HG03135 (cell line): ENCODE results near the gene FLAD1.

Experiments used
- ATAC-seq: cut with Tn5 transposase; IDR thresholded peaks from one replicate; pipeline ENCODE4 v1.9.1; 2021; ENCODE audit warnings: mild to moderate bottlenecking, moderate library complexity; ENCODE audit not compliant: unreplicated experiment

FLAD1 gene

DNA sequence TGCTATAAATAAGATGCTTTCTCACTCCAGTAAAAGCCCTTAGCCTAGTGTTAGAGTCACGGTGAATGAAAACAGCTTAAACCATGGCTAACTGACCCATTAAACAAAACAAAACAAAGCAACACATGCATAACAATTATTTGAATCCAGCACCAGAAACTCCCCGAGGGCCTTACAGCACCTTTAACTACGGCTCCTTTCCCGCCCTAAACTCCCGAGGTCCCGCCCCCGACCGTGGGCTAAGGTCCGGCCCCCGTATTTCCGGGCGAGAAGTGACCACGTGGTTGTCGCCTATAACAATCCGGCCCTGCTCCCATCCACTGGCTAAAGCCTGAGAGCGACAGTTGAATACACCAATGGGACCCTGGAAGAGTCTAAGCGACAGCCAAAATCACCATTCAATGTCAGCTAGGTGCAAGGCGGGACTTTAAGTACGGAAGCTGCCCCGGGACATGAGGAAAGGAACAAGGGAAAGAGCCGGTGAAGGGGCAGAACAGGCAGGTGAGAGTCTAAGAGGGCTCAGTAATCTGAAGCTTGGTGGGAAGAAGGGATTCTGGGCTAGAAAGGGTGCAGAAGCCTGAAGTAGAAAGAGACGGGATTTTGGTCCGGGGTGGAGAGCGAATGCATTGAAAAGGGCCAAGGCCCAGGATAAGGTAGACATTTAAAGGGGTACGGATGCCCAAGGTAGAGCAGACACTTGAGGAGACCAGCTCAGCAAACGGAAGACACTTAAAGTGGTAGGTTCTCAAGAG lies at the start of gene FLAD1:
Gene FLAD1 (plus strand): TSS at position 448 of the 752 bp plus-strand sequence. CDS start 351 bp downstream, outside the sequence.
- ATAC-seq, result peak; percentile 97

DNA sequence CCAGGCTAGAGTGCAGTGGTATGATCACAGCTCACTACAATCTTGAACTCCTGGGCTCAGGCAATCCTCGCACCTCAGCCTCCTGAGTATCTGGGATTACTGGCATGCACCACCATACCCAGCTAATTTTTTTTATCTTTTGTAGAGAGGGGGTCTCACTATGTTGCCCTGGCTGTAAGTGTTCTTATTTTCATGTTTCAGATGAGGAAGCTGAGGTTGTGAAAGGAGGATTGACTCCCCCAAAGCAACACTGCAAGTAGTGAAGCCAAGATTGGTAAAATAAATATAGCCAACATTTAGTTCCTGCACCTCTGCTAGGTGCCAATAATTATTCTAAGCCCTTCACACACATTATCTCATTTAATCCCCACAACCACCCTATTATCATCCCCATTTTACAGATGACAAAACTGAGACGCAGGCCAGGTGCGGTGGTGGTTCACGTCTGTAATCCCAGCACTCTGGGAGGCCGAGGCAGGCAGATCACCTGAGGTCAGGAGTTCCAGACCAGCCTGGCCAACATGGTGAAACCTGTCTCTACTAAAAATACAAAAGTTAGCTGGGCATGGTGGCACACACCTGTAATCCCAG lies 48.7 kb upstream of the FLAD1 start:
- no peak for ATAC-seq

DNA sequence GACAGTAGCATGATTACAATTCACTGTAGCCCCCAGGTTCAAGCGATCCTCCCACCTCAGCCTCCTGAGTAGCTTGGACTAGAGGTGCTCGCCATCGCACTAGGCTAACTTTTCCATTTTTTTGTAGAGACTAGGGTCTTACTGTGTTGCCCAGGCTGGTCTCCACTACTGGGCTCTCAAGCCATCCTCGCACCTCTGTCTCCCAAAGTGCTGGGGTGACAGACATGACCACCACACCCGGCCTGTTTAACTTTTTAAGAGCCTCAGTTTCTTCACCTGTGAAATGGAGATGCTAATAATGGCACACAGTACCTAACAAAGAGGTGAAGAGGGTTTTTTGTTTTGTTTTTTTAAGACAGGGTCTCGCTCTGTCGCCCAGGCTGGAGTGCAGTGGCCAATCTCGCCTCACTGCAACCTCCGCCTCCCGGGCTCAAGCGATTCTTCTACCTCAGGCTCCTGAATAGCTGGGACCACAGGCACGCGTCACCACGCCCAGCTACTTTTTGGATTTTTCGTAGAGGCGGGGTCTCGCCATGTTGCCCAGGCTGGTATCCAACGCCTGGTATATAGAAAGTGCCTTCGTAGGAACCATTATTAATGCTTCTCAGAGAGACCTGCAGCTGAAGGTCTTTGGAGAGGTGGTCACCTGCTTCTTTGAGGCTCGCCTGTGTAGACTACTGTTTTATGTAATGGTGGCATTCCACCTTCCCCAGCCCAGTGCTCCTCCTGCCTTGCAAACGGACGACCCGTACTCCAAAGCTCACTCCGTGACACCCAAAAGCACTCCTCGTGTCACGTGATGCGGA lies 47.2 kb upstream of the FLAD1 start:
- ATAC-seq, result no peak

DNA sequence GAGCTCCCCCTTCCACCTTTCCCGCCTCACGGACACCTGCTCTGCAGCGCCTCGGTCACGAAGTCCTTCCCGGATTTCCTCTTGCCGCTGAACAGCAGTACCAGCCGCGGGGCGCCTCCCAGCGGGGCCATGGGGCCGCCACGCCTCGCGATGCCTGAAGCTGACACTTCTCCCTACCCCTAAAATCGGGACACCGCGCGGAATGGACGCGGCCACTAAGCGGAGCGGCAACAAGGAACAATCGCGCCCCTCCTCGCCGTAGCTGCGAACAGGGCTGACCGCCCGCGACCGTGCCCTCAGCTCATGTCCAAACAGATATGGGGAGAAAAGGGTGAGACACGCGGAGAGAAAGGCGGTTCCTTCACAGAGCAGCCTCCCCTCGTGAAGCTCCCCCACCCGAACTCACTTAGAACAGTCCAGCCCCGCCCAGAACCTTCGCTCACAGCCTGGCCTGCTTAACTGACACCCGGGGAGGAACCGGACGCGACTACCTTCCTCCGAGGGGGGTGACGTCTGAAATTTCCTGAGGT lies 46.5 kb upstream of the FLAD1 start, which contains the start of gene PMVK:
Gene PMVK (minus strand): TSS at position 165 of the 530 bp plus-strand sequence. CDS start 34 bp downstream, at position 131.
- peak; percentile 72 for ATAC-seq

DNA sequence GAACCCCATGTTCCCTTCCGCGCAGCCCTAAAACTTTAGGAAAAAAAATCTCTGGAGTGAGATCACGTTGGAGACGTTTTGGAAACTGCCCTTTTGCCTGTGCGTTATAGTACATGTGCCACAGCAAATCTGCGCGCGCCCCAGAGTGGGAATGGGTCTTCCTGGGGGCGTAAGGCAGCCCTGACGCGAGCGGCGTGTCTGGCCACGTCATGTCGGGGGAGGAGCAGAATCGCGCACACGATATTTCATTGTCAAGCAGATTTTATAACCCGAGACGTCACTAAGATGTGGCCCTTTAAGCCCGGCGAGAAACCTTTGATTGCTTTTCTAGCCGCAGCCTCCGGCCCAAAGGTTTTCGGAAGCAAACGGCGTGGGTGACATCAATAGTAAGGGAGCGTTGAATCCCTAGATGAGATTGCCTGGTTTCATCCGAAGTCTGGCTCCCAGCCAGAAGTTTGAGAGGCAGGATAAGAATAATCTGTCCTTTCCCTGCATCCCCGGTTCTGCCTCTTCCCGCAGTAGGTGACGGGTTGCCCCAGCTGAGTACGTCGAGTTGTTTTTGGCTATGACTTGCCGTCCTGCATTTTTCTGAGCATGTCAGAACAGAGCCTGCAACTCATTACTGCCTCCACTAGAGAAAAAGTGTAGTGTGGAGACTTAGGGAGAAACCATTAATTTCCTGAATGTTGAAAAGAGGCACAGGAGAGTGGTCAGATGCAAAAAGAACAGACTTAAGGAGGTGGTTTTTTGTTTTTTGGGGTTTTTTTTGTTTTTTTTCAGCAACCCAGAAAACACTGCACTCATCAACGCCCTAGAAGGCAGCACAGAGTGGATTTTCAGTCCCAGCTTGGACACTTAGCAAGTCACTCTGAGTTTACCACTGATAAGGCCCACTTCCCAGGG lies 45.8 kb upstream of the FLAD1 start:
- ATAC-seq, result peak; percentile 45

DNA sequence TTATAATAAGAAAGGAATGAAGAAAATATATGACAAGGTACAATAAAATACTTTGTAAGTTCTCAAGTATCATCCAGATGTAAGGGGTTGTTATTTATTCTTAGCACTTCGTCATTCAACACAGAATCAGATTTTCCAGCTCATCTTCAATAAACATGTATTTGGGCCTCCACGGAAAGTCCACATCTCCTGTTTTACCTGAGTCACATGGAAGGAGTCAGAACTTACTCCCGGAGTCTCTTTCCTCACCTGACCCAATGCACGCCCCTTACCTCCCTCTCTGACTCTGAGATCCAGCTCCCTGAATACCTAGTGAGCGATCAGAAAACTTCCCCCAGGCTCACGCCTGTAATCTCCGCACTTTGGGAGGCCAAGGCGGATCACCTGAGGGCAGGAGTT lies 45.2 kb upstream of the FLAD1 start:
- no peak for ATAC-seq

DNA sequence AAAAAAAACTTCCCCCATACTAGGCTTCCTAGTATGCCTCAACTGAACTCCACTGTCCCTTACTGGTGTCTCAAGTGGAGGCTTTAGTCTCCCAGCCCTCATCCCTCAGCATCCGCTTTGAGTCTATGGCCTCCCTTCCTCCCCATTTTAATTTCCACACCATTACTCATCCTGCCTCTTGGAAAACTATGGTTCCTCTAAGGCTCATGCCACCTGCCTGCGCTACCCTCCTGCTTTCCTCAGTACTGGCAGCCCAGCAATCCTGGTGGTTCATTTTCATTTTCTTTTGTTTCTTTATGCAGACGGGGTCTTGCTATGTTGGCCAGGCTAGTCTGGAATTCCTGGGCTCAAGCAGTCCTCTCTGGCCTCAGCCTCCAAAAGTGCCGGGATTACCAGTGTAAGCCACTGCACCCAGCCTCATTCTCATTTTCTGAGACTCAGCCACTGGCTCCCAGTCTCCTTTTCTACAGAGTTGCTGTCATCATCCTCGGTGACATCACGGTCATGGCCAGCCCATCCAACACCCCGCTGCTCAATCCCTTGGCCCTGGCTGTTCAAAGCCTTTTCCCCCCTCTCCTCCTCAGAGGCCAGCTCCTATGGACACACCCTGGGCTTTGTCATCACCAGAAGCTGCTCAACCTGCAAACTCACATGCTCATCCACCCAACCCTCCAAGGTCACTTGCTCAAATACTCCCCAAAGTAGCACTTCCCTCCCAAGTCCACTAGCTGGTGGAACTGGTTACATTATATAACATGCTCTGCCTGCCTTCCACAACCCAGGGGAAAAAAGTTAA lies 44.3 kb upstream of the FLAD1 start:
- no peak for ATAC-seq

DNA sequence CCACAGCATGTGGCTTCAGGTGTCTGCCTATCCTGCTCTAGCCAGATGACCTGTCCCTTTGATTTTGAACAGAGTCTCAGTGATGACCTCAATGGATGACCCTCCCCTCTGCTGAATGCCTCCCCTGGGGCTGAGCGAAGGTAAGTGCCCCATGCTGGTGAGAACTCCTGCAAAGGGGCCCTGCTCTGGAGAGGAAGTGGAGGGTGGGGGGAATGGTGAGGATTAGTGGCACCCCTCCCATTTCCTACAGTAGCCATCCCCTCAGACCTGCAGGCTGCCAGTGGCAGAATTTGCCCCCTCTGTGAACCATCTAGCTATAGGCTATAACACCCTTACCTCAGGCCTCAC lies 43.0 kb upstream of the FLAD1 start:
- no peak for ATAC-seq

DNA sequence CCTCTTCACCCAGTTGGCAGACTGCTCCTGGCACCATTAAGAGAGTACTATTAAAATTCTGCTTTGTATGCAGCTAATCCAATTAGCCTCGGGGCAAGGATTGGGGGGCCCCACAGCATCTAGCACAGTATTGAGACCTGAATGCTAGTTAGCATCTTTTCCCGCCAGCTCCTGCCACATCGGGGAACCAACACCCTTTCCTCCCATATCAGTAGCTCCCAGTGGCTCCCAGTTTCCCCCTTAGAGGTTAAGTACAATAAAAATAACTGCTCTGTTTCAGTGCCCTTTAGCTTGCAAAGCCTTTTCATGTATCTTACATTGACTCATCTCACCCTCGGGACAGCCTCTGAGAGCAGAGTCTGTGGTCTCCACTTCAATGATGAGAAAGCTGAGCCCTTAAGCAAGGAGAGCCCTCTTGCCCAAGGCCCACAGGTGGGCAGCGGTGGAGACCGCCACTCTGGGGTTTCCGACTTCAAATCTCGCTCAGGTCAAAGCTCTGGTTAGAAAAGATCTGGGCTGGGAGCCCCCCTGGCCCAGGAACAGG lies 42.4 kb upstream of the FLAD1 start:
- no peak for ATAC-seq

DNA sequence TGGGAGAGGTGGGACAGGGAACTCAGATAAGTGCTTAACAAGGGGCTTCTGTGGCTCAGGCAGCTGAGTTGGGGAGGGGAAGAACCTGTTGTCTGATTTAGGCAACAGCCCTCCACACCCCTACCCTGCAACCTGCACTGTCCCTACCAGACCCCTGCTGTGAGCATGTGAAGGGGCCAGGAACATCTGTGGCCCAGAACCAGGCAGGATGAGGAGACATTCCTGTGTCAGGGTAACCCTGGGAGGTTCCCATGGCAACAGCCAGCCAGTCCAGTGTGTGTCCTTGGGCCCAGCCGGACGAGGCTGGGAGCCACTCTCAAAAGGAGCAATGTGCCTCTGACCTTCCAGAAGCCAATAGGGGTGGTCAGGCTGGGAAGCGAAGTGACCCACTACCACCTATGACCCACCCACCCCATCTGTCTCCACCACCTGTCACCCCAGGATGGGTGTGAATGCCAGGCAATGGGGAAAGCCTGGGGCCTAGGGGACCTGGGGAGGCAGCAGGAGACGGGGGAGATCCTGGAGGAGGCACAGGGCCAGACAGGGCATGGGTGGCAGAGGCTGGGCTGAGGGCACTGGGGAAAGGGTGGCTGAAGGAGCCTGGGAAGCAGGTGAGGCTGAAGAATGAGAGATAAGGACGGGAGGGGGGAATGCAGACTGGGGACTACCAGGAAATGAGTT lies 41.7 kb upstream of the FLAD1 start:
- ATAC-seq, result no peak

DNA sequence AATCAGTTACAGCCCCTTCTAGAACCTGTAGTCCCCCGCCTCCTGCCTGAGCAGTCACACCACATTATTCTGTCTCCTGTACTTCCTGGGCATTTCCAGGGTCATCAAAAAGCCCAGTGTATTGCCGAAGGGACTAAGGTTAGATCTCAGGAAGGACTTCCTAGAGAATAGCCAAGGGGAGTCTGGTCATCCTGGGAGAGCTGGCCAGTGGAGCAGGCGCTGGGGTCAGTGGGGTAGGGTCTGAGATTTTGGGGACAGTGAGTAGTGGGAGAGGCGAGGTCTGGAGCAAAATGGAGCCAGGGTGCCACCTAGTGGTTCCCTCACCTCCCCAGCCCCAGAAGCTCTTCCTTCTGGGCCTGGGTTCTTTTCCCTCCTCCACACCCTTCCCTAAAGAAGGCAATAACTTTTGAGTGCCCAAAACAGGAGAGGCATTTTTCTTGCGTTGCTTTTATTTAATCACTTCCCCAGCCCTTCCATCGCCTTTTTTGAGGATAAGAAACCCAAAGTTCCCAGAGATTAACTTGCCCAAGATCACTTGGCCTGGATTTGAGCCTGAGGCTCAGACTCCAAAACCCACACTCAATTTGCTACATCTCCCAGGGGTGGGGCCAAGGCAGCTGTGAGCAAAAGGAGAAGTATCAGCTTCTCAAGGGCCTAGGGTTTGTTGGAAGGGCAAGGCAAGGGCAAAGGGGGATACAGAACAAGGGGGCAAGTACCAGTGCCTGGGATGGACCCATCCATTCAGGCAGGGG lies 39.3 kb upstream of the FLAD1 start:
- ATAC-seq, result no peak

DNA sequence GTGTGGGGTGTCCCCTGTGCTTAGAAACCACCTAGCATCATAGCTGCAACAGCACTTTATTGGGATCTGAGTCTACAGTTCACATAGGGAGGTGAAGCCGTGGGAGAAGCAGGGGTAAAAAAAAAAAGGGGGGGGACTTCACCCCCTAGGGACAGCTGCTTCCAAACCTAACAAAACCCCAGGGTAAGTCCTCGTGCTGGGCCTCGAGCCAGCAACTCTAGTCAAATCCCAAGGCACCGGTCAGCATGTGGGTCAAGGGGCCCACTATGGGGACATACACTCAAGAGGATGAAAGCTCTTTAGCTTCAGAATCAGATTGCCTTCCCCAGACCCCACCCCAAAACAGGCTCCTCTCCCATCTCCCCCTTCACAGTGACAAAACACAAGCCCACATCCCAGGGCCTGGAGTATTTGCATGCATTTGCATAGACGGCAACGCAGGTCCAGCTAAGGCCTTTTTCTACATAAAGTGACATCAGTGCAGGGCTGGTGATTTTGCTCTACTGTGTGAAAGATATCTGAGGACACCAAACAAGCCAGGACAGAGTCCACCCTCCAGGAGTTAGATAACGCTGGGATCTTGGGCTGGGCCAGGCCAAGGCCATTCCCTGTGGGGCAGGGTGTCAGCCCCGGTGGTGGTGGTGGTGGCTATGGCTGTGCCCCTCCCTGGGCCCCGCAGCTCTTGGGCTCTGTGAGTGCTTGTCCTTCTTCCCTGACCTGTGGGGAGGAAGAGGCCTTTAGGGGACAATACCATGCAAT lies 38.6 kb upstream of the FLAD1 start:
- ATAC-seq, result no peak

DNA sequence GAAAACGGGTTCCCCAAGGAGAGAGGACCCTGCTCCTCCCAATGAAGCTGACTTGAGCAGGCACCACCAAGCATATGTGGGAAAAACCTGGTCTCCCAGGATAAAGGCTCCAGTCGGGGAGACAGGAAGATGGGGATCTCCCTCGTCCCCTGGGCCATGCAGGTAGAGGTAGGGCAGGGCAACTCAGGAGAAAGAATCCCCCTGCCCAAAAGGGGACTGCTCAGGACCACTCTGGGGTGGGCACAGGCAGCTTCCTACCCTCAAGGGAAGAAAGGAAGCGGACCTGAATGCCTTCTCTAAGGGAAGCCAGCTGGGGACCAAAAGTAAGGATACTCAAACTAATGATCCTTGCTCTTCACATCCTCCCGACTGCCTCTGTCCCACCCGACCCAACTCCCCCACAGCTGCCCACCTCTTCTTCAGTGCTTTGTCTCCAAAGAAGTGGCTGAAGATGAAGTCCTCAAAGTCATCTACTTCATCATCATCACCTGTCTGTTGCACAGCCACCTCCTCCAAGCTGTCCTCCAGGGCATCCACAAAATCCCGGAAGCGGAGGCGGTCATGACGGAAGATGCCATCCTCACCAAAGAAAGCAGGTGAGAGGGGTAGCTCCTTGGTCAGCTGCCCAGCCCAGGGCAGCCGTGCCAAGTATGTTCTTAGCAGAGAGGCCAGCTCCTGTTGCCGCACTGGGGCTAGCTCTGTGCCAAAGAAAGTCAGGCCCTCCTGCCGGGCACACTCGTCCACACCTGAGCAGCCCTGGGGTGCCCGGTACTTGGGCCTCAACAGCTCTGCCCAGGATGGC lies 37.8 kb upstream of the FLAD1 start:
- no peak for ATAC-seq

DNA sequence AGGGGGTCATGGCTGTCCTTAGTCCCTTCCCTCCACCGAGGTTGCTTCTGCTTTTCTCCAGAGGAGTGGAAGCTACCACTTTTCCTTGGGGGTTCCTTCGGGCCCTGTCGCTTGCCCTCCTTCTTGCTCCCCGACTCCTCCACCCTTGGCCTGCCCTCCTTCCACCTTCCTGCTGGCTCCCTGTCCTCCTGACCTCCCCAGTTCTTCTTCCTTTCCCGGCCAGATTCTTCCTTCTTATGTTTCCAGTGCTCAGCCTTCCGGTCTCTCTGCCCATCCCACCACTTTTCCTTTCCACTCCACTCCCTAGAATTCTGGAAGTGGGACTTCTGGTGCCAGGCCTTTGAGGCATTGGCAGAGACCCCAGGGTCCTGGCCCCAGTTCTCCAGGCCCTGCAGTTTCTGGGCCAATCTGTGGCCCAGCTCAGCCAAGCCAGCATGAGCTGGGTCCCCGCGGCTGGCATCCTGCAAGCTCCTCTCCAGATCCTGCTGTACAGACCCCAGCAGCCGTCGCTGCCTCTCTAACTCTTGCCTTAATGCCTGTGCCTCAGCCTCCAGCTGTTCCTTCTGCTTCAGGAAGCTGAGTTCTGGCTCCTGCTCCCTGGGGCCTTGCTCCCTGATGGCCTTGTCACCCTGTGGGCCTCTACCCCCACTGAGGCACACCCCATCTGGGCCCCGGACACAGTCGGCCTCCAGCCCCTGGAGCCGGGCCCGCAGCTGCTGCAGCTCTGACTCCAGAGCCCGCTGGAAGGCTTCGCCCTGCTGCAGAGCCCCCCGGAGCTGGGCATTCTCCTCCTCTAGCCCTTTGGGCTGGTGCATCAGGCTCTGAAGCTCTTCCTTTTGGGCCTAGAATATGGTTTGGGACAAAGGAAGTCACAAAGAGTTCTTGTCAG lies 36.9 kb upstream of the FLAD1 start:
- no peak for ATAC-seq

DNA sequence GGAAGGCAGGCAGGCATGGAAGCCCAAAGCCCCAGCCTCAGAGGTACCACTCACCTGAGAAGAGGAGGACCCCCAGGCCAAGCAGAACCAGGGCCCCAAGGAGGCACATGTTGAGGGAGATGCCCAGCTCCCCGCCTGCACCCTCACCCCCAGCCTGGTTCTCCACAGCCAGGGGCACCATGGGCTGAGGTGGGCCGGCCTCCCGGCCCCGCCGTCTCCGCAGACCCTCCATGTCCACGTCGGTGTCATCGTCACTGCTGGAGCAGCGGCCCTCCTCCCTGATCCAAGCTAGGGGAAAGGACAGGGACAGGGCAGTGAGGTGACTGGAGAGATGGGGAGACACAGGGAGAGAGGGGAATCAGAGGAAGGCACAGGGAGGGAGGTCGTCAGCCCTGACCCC lies 35.1 kb upstream of the FLAD1 start:
- no peak for ATAC-seq
